Loucy (cell line): ENCODE measurements around the gene TAP1.

ENCODE experiments used
- H2AFZ ChIP-seq: fragments of 200-600 bp; sonication (generic); 2 replicates; pipeline ENCODE4 v1.6.0; 2016; ENCODE audit warnings: antibody characterized with exemption, mild to moderate bottlenecking, low read length, moderate library complexity
- H3F3A ChIP-seq: fragments of 200-600 bp; 2 replicates; pipeline ENCODE4 v1.6.0; 2016; ENCODE audit warnings: antibody characterized with exemption, low read depth, mild to moderate bottlenecking
- H3K27me3 ChIP-seq: fragments of 200-600 bp; sonication (generic); 2 replicates; pipeline ENCODE4 v1.6.1; 2014; ENCODE audit warnings: low read length, mild to moderate bottlenecking; ENCODE audit not compliant: insufficient read depth, poor library complexity, severe bottlenecking
- H3K36me3 ChIP-seq: fragments of 200-600 bp; sonication (generic); 2 replicates; pipeline ENCODE4 v1.6.1; 2016; ENCODE audit warnings: low read length; ENCODE audit not compliant: insufficient read depth
- H3K4me1 ChIP-seq: fragments of 200-600 bp; sonication (generic); 2 replicates; pipeline ENCODE4 v1.5.1; 2014; ENCODE audit warnings: low read length, mild to moderate bottlenecking; ENCODE audit not compliant: insufficient read depth, poor library complexity, severe bottlenecking
- H3K4me2 ChIP-seq: fragments of 200-600 bp; sonication (generic); 2 replicates; pipeline ENCODE4 v1.6.0; 2014; ENCODE audit warnings: antibody characterized with exemption, low read length, low read depth, mild to moderate bottlenecking; ENCODE audit not compliant: poor library complexity, severe bottlenecking
- H3K4me3 ChIP-seq: fragments of 200-600 bp; sonication (generic); 2 replicates; pipeline ENCODE4 v1.5.1; 2014; ENCODE audit warnings: low read length, mild to moderate bottlenecking, mixed read lengths; ENCODE audit not compliant: poor library complexity, severe bottlenecking
- H3K79me2 ChIP-seq: fragments of 200-600 bp; sonication (generic); 2 replicates; pipeline ENCODE4 v1.6.1; 2014; ENCODE audit warnings: low read length; ENCODE audit not compliant: insufficient read depth
- H3K9ac ChIP-seq: fragments of 200-600 bp; sonication (generic); 2 replicates; pipeline ENCODE4 v1.6.0; 2014; ENCODE audit warnings: mild to moderate bottlenecking, low read depth, low read length, moderate library complexity; ENCODE audit not compliant: poor library complexity, severe bottlenecking
- H3K9me2 ChIP-seq: fragments of 200-600 bp; sonication (generic); replicated peaks from 2 replicates; pipeline ENCODE4 v1.6.1; 2016; ENCODE audit warnings: low read depth, low read length, mixed read lengths
- H3K9me3 ChIP-seq: fragments of 200-600 bp; sonication (generic); 2 replicates; pipeline ENCODE4 v1.6.1; 2014; ENCODE audit warnings: mild to moderate bottlenecking, antibody characterized with exemption, low read length, low read depth; ENCODE audit not compliant: insufficient read depth
- H4K20me1 ChIP-seq: fragments of 200-600 bp; sonication (generic); 2 replicates; pipeline ENCODE4 v1.6.0; 2014; ENCODE audit warnings: antibody characterized with exemption, low read length, mild to moderate bottlenecking; ENCODE audit not compliant: insufficient read depth, poor library complexity, severe bottlenecking
- EZH2phosphoT487 ChIP-seq: fragments of 200-600 bp; IDR thresholded peaks from 2 replicates; pipeline ENCODE4 v1.6.1; 2018; ENCODE audit warnings: antibody characterized with exemption, mild to moderate bottlenecking, moderate library complexity, borderline replicate concordance
- TF ChIP-seq, protein P1 (sequence below): fragments of 200-600 bp; sonication (generic); conservative IDR thresholded peaks from 2 replicates; pipeline ENCODE4 v1.5.1; 2014; ENCODE audit warnings: mild to moderate bottlenecking, antibody characterized with exemption, low read length

TAP1 gene

DNA sequence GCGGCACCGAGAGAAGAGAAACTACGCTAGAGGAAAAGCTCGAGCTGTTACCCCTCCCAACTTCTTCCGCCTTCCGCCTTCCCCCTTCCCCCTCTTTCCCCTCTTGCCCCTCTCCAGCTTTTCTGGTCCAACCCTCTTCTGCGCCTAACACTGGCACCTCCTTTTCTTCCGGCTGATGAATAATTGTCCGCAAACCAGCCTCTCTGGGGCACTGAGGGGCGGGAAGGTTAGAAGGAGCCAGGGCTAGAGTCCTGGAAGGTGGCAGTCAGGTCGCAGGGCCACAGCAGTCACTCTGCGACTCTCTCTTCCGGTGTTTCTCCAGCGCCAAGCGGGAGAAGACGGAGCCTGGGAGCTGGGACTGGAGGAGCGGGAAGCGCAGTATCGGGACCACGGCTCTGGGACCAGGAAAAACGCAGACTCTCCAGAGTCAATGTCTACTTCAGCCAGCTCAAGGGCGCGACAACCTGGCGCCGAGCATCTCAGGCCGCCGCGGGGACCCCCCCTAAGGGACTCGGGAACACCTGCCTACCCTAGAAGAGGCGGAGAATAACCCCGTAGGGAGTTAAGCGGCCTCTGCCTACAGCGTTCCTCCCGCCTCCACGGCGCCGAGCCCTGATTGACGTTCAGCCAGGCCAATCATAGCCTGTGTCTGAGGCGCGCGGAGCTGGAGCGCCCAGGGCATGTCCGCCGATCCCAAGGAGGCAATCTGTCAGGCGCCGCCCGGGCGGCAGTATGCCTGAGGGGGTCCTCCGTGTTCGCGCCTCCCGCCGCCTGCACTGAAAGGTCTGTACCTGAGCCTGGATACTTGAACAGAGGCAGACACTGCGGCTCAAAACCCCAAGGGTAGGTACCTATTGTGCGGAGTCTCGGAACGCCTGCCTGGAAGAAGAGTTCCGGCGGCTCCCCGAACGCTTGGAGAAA, 40.8 kb upstream of the TAP1 start:
- Histone ChIP-seq H3K4me1 (peaks cover 41% of the 10 kb centered on the region), H3K79me2 (peaks cover 58% of the 10 kb centered on the region)

DNA sequence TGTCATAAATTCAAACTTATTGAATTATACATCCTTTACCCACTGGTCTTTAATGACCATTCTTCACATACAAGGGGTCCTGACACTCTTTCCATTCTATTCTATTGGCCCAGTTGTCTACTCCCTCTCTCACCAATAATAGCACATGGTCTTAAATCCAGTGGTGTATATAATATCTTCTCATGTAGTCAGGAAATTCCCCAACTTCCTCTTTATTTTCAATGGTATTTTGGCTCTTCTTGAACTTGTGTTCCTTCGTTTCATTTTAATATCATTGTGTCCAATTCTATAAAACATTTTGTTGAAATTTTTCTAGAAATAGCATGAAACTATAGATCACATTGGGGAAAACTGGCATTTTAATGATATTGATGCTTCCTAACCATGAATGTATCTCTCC, 37.3 kb upstream of the TAP1 start:
- Histone ChIP-seq H3K9ac (no peak overlapping the region), H2AFZ (no peak overlapping the region), H3K27me3 (no peaks in the 10 kb centered on the region), H3K79me2 (peaks cover 23% of the 10 kb centered on the region), H3K4me1 (peaks cover 15% of the 10 kb centered on the region), H3K36me3 (no peaks in the 10 kb centered on the region), H3K4me3 (no peak overlapping the region), H3F3A (no peaks in the 10 kb centered on the region; the same call in 1 of the 2 replicates), H3K9me3 (no peaks in the 10 kb centered on the region), H3K9me2 (no peaks in the 10 kb centered on the region), H3K4me2 (no peak overlapping the region), H4K20me1 (peaks cover 6% of the 10 kb centered on the region)
- TF ChIP-seq, protein P1, sequence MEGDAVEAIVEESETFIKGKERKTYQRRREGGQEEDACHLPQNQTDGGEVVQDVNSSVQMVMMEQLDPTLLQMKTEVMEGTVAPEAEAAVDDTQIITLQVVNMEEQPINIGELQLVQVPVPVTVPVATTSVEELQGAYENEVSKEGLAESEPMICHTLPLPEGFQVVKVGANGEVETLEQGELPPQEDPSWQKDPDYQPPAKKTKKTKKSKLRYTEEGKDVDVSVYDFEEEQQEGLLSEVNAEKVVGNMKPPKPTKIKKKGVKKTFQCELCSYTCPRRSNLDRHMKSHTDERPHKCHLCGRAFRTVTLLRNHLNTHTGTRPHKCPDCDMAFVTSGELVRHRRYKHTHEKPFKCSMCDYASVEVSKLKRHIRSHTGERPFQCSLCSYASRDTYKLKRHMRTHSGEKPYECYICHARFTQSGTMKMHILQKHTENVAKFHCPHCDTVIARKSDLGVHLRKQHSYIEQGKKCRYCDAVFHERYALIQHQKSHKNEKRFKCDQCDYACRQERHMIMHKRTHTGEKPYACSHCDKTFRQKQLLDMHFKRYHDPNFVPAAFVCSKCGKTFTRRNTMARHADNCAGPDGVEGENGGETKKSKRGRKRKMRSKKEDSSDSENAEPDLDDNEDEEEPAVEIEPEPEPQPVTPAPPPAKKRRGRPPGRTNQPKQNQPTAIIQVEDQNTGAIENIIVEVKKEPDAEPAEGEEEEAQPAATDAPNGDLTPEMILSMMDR = no peak
- no peak for TF ChIP-seq EZH2phosphoT487

More for the DNA sequence above, 40.8 kb upstream of the TAP1 start:
- H2AFZ ChIP-seq = peak overlapping the region; percentile 88
- H3K27me3 ChIP-seq = no peaks in the 10 kb centered on the region
- peaks cover 18% of the 10 kb centered on the region for H4K20me1 ChIP-seq
- peak overlapping the region; percentile 87 for H3K4me2 ChIP-seq
- H3K4me3 ChIP-seq = peak overlapping the region; percentile 90
- H3K9me3 ChIP-seq = no peaks in the 10 kb centered on the region
- H3K36me3 ChIP-seq = no peaks in the 10 kb centered on the region
- no peaks in the 10 kb centered on the region; the same call in 1 of the 2 replicates for H3F3A ChIP-seq
- TF ChIP-seq EZH2phosphoT487 = no peak
- TF ChIP-seq, protein P1 = no peak
- H3K9ac ChIP-seq = peak overlapping the region; percentile 93
- no peaks in the 10 kb centered on the region for H3K9me2 ChIP-seq

DNA sequence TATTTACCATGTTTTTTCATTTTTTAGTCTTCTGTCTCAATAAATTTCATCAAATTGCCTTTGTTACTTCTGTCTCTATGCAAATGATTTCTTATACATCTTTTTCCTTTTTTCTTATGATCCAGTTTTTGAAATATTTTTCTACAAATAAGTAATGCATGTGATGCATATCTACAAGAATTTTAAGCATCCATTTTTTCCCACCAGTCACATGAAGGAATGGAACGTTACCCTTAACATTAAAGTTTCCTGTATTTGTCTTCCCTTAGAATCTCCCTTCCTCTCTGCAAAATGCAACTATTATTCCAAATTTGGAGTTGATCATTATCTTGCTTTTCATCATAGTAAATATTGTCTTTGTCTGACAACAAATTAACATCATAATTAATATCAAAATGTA, 36.0 kb upstream of the TAP1 start:
- H4K20me1 ChIP-seq = no peaks in the 10 kb centered on the region
- H3K9me2 ChIP-seq = no peaks in the 10 kb centered on the region
- H3K9me3 ChIP-seq = no peaks in the 10 kb centered on the region
- H2AFZ ChIP-seq = no peak overlapping the region
- H3K4me1 ChIP-seq = peaks cover 12% of the 10 kb centered on the region
- no peaks in the 10 kb centered on the region for H3K27me3 ChIP-seq
- H3K4me3 ChIP-seq = no peak overlapping the region
- H3K4me2 ChIP-seq = no peak overlapping the region
- H3K79me2 ChIP-seq = peaks cover 10% of the 10 kb centered on the region; the same call in 1 of the 2 replicates
- H3K36me3 ChIP-seq = no peaks in the 10 kb centered on the region
- no peak for TF ChIP-seq EZH2phosphoT487
- TF ChIP-seq, protein P1 = no peak
- no peaks in the 10 kb centered on the region; the same call in 1 of the 2 replicates for H3F3A ChIP-seq
- no peak overlapping the region for H3K9ac ChIP-seq
